ENCODE data around the gene TYK2. TPM values are rescaled to one million over a fixed set of nuclear protein-coding genes. Genes with fewer than 3 reads are reported as not detected.
"Not testable (repeated sequence)": the region's sequence is repeated elsewhere in the genome, so short reads cannot be mapped to it uniquely, and the experiment has no call there.

The TYK2 gene
- total RNA-seq, 1 donor from 2014 or later = 115 TPM

DNA sequence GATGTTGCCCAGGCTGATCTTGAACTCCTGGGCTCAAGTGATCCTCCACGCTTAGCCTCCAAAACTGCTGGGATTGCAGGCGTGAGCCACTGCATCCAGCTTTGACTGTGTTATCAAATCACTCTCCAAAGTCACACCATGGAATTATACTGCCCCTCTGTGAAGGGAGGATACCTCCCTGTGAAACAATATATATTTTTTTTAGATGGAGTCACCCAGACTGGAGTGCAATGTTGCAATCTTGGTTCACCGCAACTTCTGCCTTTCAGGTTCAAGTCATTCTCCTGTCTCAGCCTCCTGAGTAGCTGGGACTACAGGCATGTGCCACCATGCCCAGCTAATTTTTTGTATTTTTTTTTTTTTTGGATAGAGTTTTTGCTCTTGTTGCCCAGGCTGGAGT lies 7.7 kb downstream of the TYK2 start:
- H3K9me3 ChIP-seq = no peaks in the 10 kb centered on the region
- H3K36me3 ChIP-seq = peaks cover 0 to 49% of the 10 kb centered on the region in 2 donors
- H3K4me3 ChIP-seq = no peak overlapping the region
- TF ChIP-seq POLR2A (IDR thresholded peaks at IDR 0.05) (no peak), POLR2AphosphoS5 (IDR thresholded peaks at IDR 0.05; ENCODE audit: insufficient read depth in 1 of 2, low read depth in 1 of 2) (no peak), CTCF (IDR thresholded peaks at IDR 0.05) (no peak)
- intact Hi-C loops (cut with DNase I) = no loop called here
- H3K4me1 ChIP-seq = no peaks in the 10 kb centered on the region
- no peak overlapping the region for H3K27ac ChIP-seq
- H3K27me3 ChIP-seq = no peaks in the 10 kb centered on the region
- no peak for DNase-seq (ENCODE audit: extremely low spot score in 2 of 2)

- Histone ChIP-seq H3K4me1 (no peaks in the 10 kb centered on the region), H3K27me3 (no peaks in the 10 kb centered on the region), H3K27ac (no peak overlapping the region), H3K4me3 (no peak overlapping the region), H3K9me3 (no peaks in the 10 kb centered on the region), H3K36me3 (peaks cover 0 to 80% of the 10 kb centered on the region in 2 donors)
- TF ChIP-seq POLR2A (IDR thresholded peaks at IDR 0.05) (no peak), POLR2AphosphoS5 (IDR thresholded peaks at IDR 0.05; ENCODE audit: insufficient read depth in 1 of 2, low read depth in 1 of 2) (no peak), CTCF (IDR thresholded peaks at IDR 0.05) (no peak)
- intact Hi-C loops (cut with DNase I) = no loop called here
- no peak for DNase-seq (ENCODE audit: extremely low spot score in 2 of 2)
These were observed 12.1 kb downstream of the TYK2 start for GRCh38 chr19:10368101-10368803.

- H3K4me3 ChIP-seq; H3K4me1 ChIP-seq; H3K27ac ChIP-seq; DNase-seq (ENCODE audit: extremely low spot score in 2 of 2); H3K27me3 ChIP-seq; H3K9me3 ChIP-seq; intact Hi-C loops (cut with DNase I): not testable (repeated sequence)
- H3K36me3 ChIP-seq = peaks cover 0 to 82% of the 10 kb centered on the region in 2 donors
These were observed 13.3 kb downstream of the TYK2 start for GRCh38 chr19:10366950-10367512.

DNA sequence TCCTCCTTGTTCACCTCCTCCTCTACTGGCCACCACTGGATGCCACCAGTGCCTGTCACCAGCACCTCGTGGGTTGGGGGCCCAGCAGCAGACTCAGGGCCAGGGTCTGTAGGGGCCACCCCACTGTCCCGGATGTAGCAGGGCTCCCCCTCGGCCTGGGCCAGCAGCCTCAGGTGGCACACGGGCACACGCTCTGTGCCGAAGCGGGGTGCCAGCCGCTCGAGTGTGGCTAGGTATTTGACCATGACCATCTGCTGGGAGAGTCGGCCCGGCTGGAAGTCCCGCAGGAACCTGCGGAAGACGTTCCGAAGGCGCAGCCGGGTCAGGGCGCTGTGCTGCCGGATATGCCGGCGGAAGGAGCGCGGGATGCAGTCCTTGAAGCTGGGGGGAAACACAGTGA lies 14.9 kb downstream of the TYK2 start:
- Histone ChIP-seq H3K4me1 (no peaks in the 10 kb centered on the region), H3K9me3 (no peaks in the 10 kb centered on the region), H3K36me3 (peaks cover 0 to 86% of the 10 kb centered on the region in 2 donors), H3K4me3 (no peak overlapping the region), H3K27ac (no peak overlapping the region), H3K27me3 (no peaks in the 10 kb centered on the region)
- DNase-seq (ENCODE audit: extremely low spot score in 2 of 2) = no peak
- no peak for TF ChIP-seq POLR2AphosphoS5 (IDR thresholded peaks at IDR 0.05; ENCODE audit: insufficient read depth in 1 of 2, low read depth in 1 of 2)
- TF ChIP-seq CTCF (IDR thresholded peaks at IDR 0.05) = no peak
- no peak for TF ChIP-seq POLR2A (IDR thresholded peaks at IDR 0.05)
- intact Hi-C loops (cut with DNase I) = no loop called here

DNA sequence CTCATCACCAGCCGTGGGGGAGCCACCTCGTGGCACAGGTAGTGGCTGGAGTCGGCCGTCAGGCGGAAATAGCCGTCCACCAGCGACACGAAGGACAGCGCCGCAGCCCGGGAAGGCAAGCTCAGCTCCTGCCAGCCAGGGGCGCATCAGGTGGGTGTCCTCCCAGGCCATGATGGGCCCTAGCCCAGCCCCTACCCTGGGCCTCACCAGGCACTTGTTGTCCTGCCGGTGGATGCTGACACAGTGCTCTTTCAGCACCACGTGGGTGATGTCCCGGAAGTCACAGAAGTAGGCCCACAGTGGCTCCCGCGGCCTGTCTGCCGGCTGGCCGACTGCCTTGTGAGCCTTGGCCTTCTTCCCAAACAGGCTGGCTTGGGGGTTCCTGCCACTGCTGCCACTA lies 15.7 kb downstream of the TYK2 start:
- no peak for TF ChIP-seq CTCF (IDR thresholded peaks at IDR 0.05)
- TF ChIP-seq POLR2AphosphoS5 (IDR thresholded peaks at IDR 0.05; ENCODE audit: insufficient read depth in 1 of 2, low read depth in 1 of 2) = no peak
- no peak for TF ChIP-seq POLR2A (IDR thresholded peaks at IDR 0.05)
- intact Hi-C loops (cut with DNase I) = no loop called here
- no peaks in the 10 kb centered on the region for H3K27me3 ChIP-seq
- no peaks in the 10 kb centered on the region for H3K9me3 ChIP-seq
- no peak overlapping the region for H3K4me3 ChIP-seq
- DNase-seq (ENCODE audit: extremely low spot score in 2 of 2) = no peak
- H3K27ac ChIP-seq = no peak overlapping the region
- H3K4me1 ChIP-seq = no peaks in the 10 kb centered on the region
- H3K36me3 ChIP-seq = peaks cover 0 to 82% of the 10 kb centered on the region in 2 donors
